Endothelial cell of umbilical vein (primary cell): Measurements from ENCODE around the gene SDC1. TPM values are rescaled to one million over a fixed set of nuclear protein-coding genes. Genes with fewer than 3 reads are reported as not detected.

Source experiments
- BruUV-seq: library from RNA; stranded (reverse); fragments of 400-500 nt; replicated peaks from 2 replicates; lab custom pipeline; 2021; lab: Mats Ljungman, UMichigan
- CTCF ChIA-PET: fragments of 300-600, 350-600 bp; sonication (Branson Sonifier 250); formaldehyde crosslinking; loops from one replicate; lab custom pipeline; 2021; ENCODE audit warnings: antibody characterized with exemption, inconsistent platforms; lab: Charles Lee
- POLR2A ChIA-PET: fragments of 300-600, 350-600 bp; sonication (Branson Sonifier 250); formaldehyde crosslinking; loops from one replicate; lab custom pipeline; 2021; ENCODE audit warnings: antibody characterized with exemption, inconsistent platforms; lab: Charles Lee
- DNase-seq: peaks from one replicate; pipeline ENCODE4 v3.0.0-alpha.2; 2011; ENCODE audit warnings: low read depth, low spot score
- FAIRE-seq: peaks from 2 replicates; lab custom pipeline; 2011; peaks lifted over from hg19 to GRCh38; lab: Jason Lieb, UNC
- H2AFZ ChIP-seq: 2 replicates; pipeline ENCODE4 v1.6.0; 2012; ENCODE audit warnings: low read depth, low read length, control low read depth, inconsistent platforms
- H3K27ac ChIP-seq: 2 replicates; pipeline ENCODE4 v1.5.1; 2011; ENCODE audit warnings: low read depth, mild to moderate bottlenecking, control low read depth, low read length, moderate library complexity; ENCODE audit not compliant: insufficient read depth
- H3K27me3 ChIP-seq, 2 experiments: 2 replicates each; pipeline versions ENCODE4 v1.6.0 to v1.6.1; 2011; ENCODE audit warnings: low read length in 2 of 2, mixed read lengths in 1 of 2; ENCODE audit not compliant: control insufficient read depth in 2 of 2, insufficient read depth in 2 of 2
- H3K36me3 ChIP-seq, 2 experiments: 2 replicates in 1 of 2; 3 replicates in 1 of 2; pipeline ENCODE4 v1.5.1; 2011; ENCODE audit warnings: low read length in 2 of 2, mild to moderate bottlenecking in 1 of 2, moderate library complexity in 1 of 2; ENCODE audit not compliant: control insufficient read depth in 2 of 2, insufficient read depth in 2 of 2; ENCODE audit errors: extremely low read depth in 1 of 2
- H3K4me1 ChIP-seq: 3 replicates; pipeline ENCODE4 v1.5.1; 2011; ENCODE audit warnings: mild to moderate bottlenecking, low read length; ENCODE audit not compliant: control insufficient read depth, insufficient read depth; ENCODE audit errors: extremely low read depth
- H3K4me2 ChIP-seq: 2 replicates; pipeline ENCODE4 v1.6.1; 2011; ENCODE audit warnings: low read length, control low read depth, mixed read lengths; ENCODE audit not compliant: insufficient read depth
- H3K4me3 ChIP-seq, 3 experiments: fragments of 200-600 bp in 1 of 3; sonication (generic), shearing (Covaris generic) in 1 of 3; replicated peaks in 1 of 3; 2 replicates each; pipeline ENCODE4 v1.5.1; 2011 to 2016; ENCODE audit warnings: control low read depth in 3 of 3, low read length in 3 of 3, mild to moderate bottlenecking in 2 of 3, inconsistent platforms in 1 of 3, low read depth in 1 of 3, moderate library complexity in 1 of 3; ENCODE audit not compliant: insufficient read depth in 1 of 3
- H3K79me2 ChIP-seq: 2 replicates; pipeline ENCODE4 v1.6.0; 2012; ENCODE audit warnings: low read length, inconsistent platforms; ENCODE audit not compliant: control insufficient read depth, insufficient read depth
- H3K9ac ChIP-seq: replicated peaks from 2 replicates; pipeline ENCODE3; 2011; ENCODE audit warnings: low read length, control low read depth; ENCODE audit not compliant: insufficient read depth; ENCODE audit errors: extremely low read depth
- H3K9me1 ChIP-seq: replicated peaks from 3 replicates; pipeline ENCODE4 v1.6.0; 2011; ENCODE audit warnings: mild to moderate bottlenecking, low read length; ENCODE audit not compliant: control insufficient read depth, insufficient read depth; ENCODE audit errors: extremely low read depth
- H3K9me3 ChIP-seq: replicated peaks from 2 replicates; pipeline ENCODE4 v1.5.1; 2012; ENCODE audit warnings: low read length, inconsistent platforms; ENCODE audit not compliant: control insufficient read depth, insufficient read depth
- H4K20me1 ChIP-seq: replicated peaks from 2 replicates; pipeline ENCODE3; 2011; ENCODE audit warnings: mild to moderate bottlenecking, low read length; ENCODE audit not compliant: control insufficient read depth, insufficient read depth; ENCODE audit errors: extremely low read depth
- CTCF ChIP-seq, 2 donors: IDR thresholded peaks; 1 replicate in 1 of 2; 2 replicates in 1 of 2; pipeline ENCODE4 v1.5.1; 2011; ENCODE audit warnings: low read length in 2 of 2, mild to moderate bottlenecking in 2 of 2, moderate library complexity in 2 of 2, control low read depth in 1 of 2, inconsistent platforms in 1 of 2, low read depth in 1 of 2; ENCODE audit not compliant: insufficient read depth in 1 of 2; ENCODE audit errors: extremely low read depth in 1 of 2
- EZH2 ChIP-seq: IDR thresholded peaks from 2 replicates; pipeline ENCODE4 v1.6.1; 2012; ENCODE audit warnings: borderline replicate concordance, low read depth, mild to moderate bottlenecking, moderate library complexity, low read length, inconsistent platforms; ENCODE audit not compliant: severe bottlenecking
- FOS ChIP-seq: IDR thresholded peaks from 2 replicates; pipeline ENCODE4 v1.6.1; 2011; ENCODE audit warnings: mild to moderate bottlenecking, low read length, moderate library complexity, borderline replicate concordance; ENCODE audit not compliant: insufficient read depth
- GATA2 ChIP-seq: IDR thresholded peaks from 2 replicates; pipeline ENCODE4 v1.7.0; 2011; ENCODE audit warnings: low read depth, mild to moderate bottlenecking, moderate library complexity, mixed read lengths, low read length; ENCODE audit not compliant: insufficient read length, insufficient read depth
- JUN ChIP-seq: IDR thresholded peaks from 2 replicates; pipeline ENCODE4 v1.6.1; 2011; ENCODE audit warnings: borderline replicate concordance, low read depth; ENCODE audit not compliant: insufficient read length, insufficient read depth
- MAX ChIP-seq: IDR thresholded peaks from 2 replicates; pipeline ENCODE4 v1.6.1; 2011; ENCODE audit not compliant: insufficient read depth, insufficient read length
- MYC ChIP-seq: IDR thresholded peaks from one replicate; pipeline ENCODE4 v1.6.1; 2011; ENCODE audit warnings: mild to moderate bottlenecking, low read depth, low read length
- POLR2A ChIP-seq: IDR thresholded peaks from 2 replicates; pipeline ENCODE4 v1.6.1; 2012; ENCODE audit warnings: low read depth, mild to moderate bottlenecking, control low read depth, low read length
- POLR2AphosphoS5 ChIP-seq: IDR thresholded peaks from 2 replicates; pipeline ENCODE4 v1.6.1; 2012; ENCODE audit warnings: low read depth, mild to moderate bottlenecking, control low read depth, low read length, moderate library complexity; ENCODE audit not compliant: insufficient read depth
- dilution Hi-C: fragments of 300-500 bp; cut with MboI; formaldehyde crosslinking; loops from one replicate; pipeline ENCODE4 v1.15.0; 2019; ENCODE audit warnings: low sequenced_read_pairs; ENCODE audit not compliant: extremely low pct_ligation_motif_present
- intact Hi-C: fragments of 100-400 bp; cut with micrococcal nuclease; formaldehyde crosslinking; loops from one replicate; pipeline ENCODE4 v1.10.0; 2022
- polyA plus RNA-seq, 4 experiments: library from polyadenylated mRNA; depleted of rRNA in 3 of 4; stranded (reverse) in 3 of 4; unstranded in 1 of 4; fragments of >200 nt; gene quantifications; 2 replicates each; pipeline versions ENCODE4 v1.2.1 to v1.2.3, GENCODE V29; 2011 to 2012; ENCODE audit warnings: missing spikeins in 1 of 4
- total RNA-seq: library from RNA; stranded (reverse); gene quantifications from 2 replicates; pipeline ENCODE4 v1.2.3, GENCODE V29; 2021

The SDC1 gene
- total and polyA plus RNA-seq, 2 donors (not counting 3 experiments of a cell fraction or from before 2014, with no cell fraction given): 3.2 to 4.0 TPM

- no peaks in the 10 kb centered on the region for H3K9me1 ChIP-seq
- FAIRE-seq: no peak
- no peak overlapping the region for H3K9ac ChIP-seq
- dilution Hi-C loops (no loop called here), intact Hi-C loops (no loop called here)
- no peak overlapping the region for H3K4me3 ChIP-seq
- no peaks in the 10 kb centered on the region for H3K79me2 ChIP-seq
- BruUV-seq: no TSS peak
- H3K27ac ChIP-seq: no peak overlapping the region
- no peak overlapping the region for H3K4me2 ChIP-seq
- no peaks in the 10 kb centered on the region for H4K20me1 ChIP-seq
- TF ChIP-seq POLR2A (no peak), FOS (no peak), GATA2 (no peak), EZH2 (no peak)
- no peak for DNase-seq
- ChIA-PET POLR2A (no interaction called here), CTCF (no interaction called here)
- no peaks in the 10 kb centered on the region for H3K4me1 ChIP-seq
- H3K27me3 ChIP-seq: no peaks in the 10 kb centered on the region
- no peak overlapping the region for H2AFZ ChIP-seq
- no peaks in the 10 kb centered on the region for H3K36me3 ChIP-seq
- H3K9me3 ChIP-seq: no peaks in the 10 kb centered on the region
These were observed 32.1 kb downstream of the SDC1 start for GRCh38 chr2:20192781-20193180.

- ChIA-PET CTCF (interaction anchor here (1.0 to 1.8 kb wide), 7 partner anchors 12 to 236 kb away, joined by 3 to 10 read pairs (median 4); no protein-coding TSS in a partner anchor), POLR2A (no interaction called here)
- Histone ChIP-seq H3K4me1 (no peaks in the 10 kb centered on the region), H3K4me2 (no peak overlapping the region), H3K4me3 (no peak overlapping the region), H4K20me1 (no peaks in the 10 kb centered on the region), H3K9me3 (no peaks in the 10 kb centered on the region), H3K79me2 (no peaks in the 10 kb centered on the region), H3K9me1 (no peaks in the 10 kb centered on the region), H3K27me3 (no peaks in the 10 kb centered on the region), H2AFZ (no peak overlapping the region), H3K27ac (no peak overlapping the region), H3K36me3 (no peaks in the 10 kb centered on the region), H3K9ac (no peak overlapping the region)
- BruUV-seq: no TSS peak
- dilution Hi-C loops (no loop called here), intact Hi-C loops (loop anchor here (1.0 kb wide), 1 partner anchor 57 kb away; no protein-coding TSS in a partner anchor)
- TF ChIP-seq FOS (no peak), CTCF (IDR thresholded peaks at IDR 0.05; ENCODE audit: extremely low read depth in 1 of 2, insufficient read depth in 1 of 2, low read depth in 1 of 2, low read length in 2 of 2) (no peak), POLR2A (no peak), GATA2 (no peak), POLR2AphosphoS5 (no peak), MAX (no peak), EZH2 (no peak), MYC (no peak), JUN (no peak)
- DNase-seq (no peak), FAIRE-seq (no peak)
These were observed 33.0 kb downstream of the SDC1 start for GRCh38 chr2:20191714-20192569.
